Fibroblast of peridontal ligament (primary cell): ENCODE measurements around the gene NELFCD.
"Not testable (repeated sequence)": the region's sequence is repeated elsewhere in the genome, so short reads cannot be mapped to it uniquely, and the experiment has no call there.

Source experiments
- DNase-seq: peaks from one replicate; pipeline ENCODE4 v3.0.0-alpha.2; 2010; ENCODE audit errors: extremely low read depth

Gene NELFCD

GRCh38 chr20:59025511-59025910 is 44.5 kb downstream of the NELFCD start:
- no peak for DNase-seq

GRCh38 chr20:59026904-59027740 is 46.1 kb downstream of the NELFCD start:
- no peak for DNase-seq

GRCh38 chr20:59027741-59028320 is 46.8 kb downstream of the NELFCD start:
- DNase-seq, result peak; percentile 85

- no peak for DNase-seq
These were observed 47.8 kb downstream of the NELFCD start for GRCh38 chr20:59028812-59029211.

DNA sequence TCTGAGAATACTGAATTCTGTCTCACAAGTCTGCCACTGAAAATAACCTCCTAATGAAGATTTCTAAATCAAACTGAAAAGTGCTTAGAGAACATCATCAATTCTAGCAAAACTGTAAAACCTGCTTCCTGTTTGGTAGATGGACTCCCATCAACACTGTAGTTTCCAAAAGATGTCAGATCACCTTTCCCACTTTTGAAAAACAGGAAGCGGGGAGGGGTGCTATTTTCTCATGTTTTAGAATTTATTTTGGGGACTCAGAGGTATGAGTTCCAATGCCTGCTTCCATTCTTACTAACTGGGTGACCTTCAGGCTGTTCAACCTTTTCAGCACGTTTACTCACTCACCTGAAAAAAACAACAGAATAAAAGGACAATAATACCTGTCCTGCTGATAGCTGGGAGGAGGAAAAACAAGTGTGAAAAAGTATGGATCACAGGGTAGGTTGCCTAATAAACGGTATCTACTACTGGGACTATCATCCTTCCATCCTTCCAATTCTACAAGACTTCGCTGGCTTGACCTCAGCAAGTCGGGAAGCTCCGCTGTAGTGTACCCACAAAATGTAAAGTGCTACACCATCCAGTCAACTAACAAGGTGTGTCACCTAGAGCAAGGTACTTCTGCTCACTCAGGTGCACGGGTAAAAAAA is 50.0 kb downstream of the NELFCD start:
- DNase-seq, result no peak

DNA sequence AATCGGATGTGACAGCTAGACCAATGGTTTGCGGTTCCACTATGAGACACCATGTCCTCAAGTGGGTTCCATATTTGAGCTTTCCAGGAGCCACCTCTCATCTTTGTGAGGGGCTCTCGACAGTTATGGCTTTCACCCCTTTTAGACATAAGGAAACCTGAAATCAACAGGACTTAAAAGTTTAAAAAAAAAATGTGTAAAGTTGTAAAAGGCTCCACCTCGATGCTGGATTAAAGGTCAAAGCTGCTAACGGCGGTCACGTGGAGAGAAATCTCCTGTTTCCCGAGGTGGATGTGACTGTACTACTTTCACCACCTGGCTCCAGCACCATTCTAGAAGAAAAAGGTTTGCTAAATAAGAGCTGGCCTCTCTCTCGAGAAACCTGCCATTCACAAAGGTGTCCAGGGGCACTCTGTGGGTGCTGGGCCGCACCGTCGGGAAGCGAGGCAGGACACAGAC is 50.5 kb downstream of the NELFCD start:
- DNase-seq, result no peak

DNA sequence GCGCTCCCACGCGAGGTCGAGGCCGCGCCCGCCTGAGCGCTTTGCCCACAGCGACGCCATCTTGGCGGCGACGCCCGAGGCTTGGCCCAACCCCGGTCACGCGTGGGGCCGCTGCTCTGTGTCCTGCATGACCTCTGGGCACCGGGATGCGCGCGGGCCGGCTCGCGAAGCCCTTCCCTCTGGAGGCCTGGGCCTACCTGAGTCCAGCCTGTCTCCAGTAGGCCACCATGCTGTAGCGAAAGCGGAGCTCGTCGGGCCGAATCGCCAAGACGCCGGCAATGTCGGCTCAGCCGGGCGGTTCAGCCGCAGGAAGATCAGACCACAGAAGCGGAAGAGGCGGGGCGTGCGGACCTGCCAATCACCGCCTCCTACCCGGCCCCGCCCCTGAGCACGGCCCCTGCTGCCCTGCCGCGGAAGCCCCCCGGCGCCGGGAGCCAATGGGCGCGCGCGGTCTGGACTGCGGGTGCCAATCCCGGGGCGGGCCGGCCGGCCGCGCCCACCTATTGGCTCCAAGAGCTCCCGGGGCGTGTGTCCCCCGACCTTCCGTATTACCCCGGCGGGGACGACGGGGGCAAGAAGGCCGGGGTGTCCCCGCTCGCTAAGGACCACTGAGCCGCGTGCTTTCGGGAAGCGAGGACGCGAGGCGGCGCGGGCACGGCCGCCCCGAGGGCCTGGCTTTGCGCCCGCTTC is 51.1 kb downstream of the NELFCD start, which contains the start of gene ATP5F1E:
ATP5F1E (minus strand) TSS at position 313 of the 690 bp plus-strand sequence; CDS start at position 229, 84 bp downstream.
- DNase-seq, result peak; percentile 83

DNA sequence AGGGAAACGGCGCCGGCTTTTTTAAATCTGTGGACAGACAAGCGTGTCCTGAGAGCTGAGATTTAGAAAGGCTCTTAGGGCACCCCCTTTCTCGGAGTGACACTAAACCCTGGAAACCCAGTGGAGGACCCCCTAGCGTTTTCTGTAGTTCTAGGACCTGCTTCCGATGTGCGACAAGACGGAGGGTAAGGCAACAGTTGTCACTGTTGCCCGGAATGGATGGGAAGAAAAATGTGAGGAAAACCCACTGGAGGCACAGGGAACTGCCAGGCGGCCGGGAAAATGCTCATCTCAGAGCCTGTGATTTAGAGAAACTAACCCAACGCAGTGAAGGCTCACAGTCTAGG is 51.6 kb downstream of the NELFCD start:
- DNase-seq, result no peak

- no peak for DNase-seq
These were observed 52.0 kb downstream of the NELFCD start for GRCh38 chr20:59033093-59033492.

DNA sequence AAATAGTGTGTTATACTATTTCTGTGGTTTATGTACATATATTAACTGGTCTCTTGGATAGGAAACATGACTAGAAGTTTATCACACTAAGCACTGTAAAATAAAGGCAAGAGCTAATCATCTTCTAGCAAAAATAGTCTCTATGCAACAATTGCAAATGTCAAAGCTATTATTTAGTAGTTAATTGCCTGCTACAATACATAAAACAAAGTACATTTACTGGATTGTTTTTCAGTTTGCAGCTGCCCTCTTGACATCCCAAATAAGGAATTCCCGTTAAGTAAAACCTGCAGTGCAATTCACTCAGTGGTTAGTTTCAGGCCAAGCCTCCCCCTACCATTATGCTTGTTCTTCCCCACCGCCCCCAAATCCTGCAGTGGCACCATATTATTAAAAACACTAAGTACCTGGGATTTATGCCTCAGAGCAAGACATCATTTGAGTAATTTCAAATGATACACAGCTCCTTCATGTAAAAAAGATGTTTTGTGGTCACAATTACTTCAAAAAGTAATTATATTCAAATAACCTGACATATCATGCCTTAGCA is 52.6 kb downstream of the NELFCD start:
- DNase-seq, result no peak

DNA sequence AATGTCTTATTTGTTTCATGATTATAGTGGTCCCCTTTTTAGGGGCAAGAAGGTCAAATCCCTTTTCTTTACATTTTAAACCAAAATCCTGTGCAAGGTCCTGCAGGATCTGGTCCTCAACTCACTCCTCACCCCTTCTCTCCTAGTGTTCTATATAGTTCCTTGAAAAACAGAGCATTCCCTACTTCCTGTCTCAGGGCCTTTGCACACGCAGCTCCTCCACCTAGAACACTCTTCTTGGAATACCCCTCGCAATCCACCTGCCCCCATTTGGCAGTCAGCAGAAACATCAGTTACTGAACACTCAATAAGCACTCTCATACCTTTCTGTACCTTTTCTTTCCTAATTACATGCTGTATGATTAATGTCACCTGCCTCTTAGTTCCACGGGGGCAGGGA is 54.3 kb downstream of the NELFCD start:
- DNase-seq, result no peak

- DNase-seq, result no peak
These were observed 56.3 kb downstream of the NELFCD start for GRCh38 chr20:59037386-59037785.

GRCh38 chr20:59039233-59039632 is 58.2 kb downstream of the NELFCD start:
- peak; percentile 39 for DNase-seq

GRCh38 chr20:59040667-59041066 is 59.6 kb downstream of the NELFCD start:
- DNase-seq, result no peak

DNA sequence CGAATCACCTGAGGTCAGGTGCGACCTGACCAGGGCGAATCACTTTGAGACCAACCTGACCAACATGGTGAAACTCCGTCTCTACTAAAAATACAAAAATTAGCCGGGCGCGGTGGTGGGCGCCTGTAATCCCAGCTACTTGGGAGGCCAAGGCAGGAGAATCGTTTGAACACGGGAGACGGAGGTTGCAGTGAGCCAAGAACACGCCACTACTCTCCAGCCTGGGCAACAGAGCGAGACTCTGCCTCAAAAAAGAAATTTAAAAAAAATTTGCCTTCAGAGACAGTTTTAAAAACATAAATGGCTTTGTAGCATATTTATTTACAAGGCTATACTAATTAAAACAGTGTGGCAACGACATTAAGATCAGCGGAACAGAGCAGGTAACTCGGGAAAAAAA is 60.4 kb downstream of the NELFCD start:
- DNase-seq, result not testable (repeated sequence)

GRCh38 chr20:59042151-59042795 is 61.2 kb downstream of the NELFCD start, which contains the start of gene PRELID3B:
Gene PRELID3B, minus strand, starts transcription at chr20:59042786. Its CDS starts 56 bp downstream, at chr20:59042730.
- peak; percentile 29 for DNase-seq

- DNase-seq, result peak; percentile 84
These were observed 62.0 kb downstream of the NELFCD start for GRCh38 chr20:59042796-59043631.

GRCh38 chr20:59043698-59044097 is 62.6 kb downstream of the NELFCD start:
- DNase-seq, result no peak

GRCh38 chr20:59044295-59044694 is 63.2 kb downstream of the NELFCD start:
- no peak for DNase-seq
